Endothelial cell of umbilical vein (primary cell): ENCODE results near the gene IL21. TPM values are rescaled to one million over a fixed set of nuclear protein-coding genes. Genes with fewer than 3 reads are reported as not detected.

Experiments
- BruUV-seq: library from RNA; stranded (reverse); fragments of 400-500 nt; replicated peaks from 2 replicates; lab custom pipeline; 2021; lab: Mats Ljungman, UMichigan
- CTCF ChIA-PET: fragments of 300-600, 350-600 bp; sonication (Branson Sonifier 250); formaldehyde crosslinking; loops from one replicate; lab custom pipeline; 2021; ENCODE audit warnings: antibody characterized with exemption, inconsistent platforms; lab: Charles Lee
- POLR2A ChIA-PET: fragments of 300-600, 350-600 bp; sonication (Branson Sonifier 250); formaldehyde crosslinking; loops from one replicate; lab custom pipeline; 2021; ENCODE audit warnings: antibody characterized with exemption, inconsistent platforms; lab: Charles Lee
- DNase-seq: peaks from one replicate; pipeline ENCODE4 v3.0.0-alpha.2; 2011; ENCODE audit warnings: low read depth, low spot score
- FAIRE-seq: peaks from 2 replicates; lab custom pipeline; 2011; peaks lifted over from hg19 to GRCh38; lab: Jason Lieb, UNC
- H2AFZ ChIP-seq: 2 replicates; pipeline ENCODE4 v1.6.0; 2012; ENCODE audit warnings: low read depth, low read length, control low read depth, inconsistent platforms
- H3K27ac ChIP-seq: 2 replicates; pipeline ENCODE4 v1.5.1; 2011; ENCODE audit warnings: low read depth, mild to moderate bottlenecking, control low read depth, low read length, moderate library complexity; ENCODE audit not compliant: insufficient read depth
- H3K27me3 ChIP-seq, 2 experiments: 2 replicates each; pipeline versions ENCODE4 v1.6.0 to v1.6.1; 2011; ENCODE audit warnings: low read length in 2 of 2, mixed read lengths in 1 of 2; ENCODE audit not compliant: control insufficient read depth in 2 of 2, insufficient read depth in 2 of 2
- H3K36me3 ChIP-seq, 2 experiments: 2 replicates in 1 of 2; 3 replicates in 1 of 2; pipeline ENCODE4 v1.5.1; 2011; ENCODE audit warnings: low read length in 2 of 2, mild to moderate bottlenecking in 1 of 2, moderate library complexity in 1 of 2; ENCODE audit not compliant: control insufficient read depth in 2 of 2, insufficient read depth in 2 of 2; ENCODE audit errors: extremely low read depth in 1 of 2
- H3K4me1 ChIP-seq: 3 replicates; pipeline ENCODE4 v1.5.1; 2011; ENCODE audit warnings: mild to moderate bottlenecking, low read length; ENCODE audit not compliant: control insufficient read depth, insufficient read depth; ENCODE audit errors: extremely low read depth
- H3K4me2 ChIP-seq: 2 replicates; pipeline ENCODE4 v1.6.1; 2011; ENCODE audit warnings: low read length, control low read depth, mixed read lengths; ENCODE audit not compliant: insufficient read depth
- H3K4me3 ChIP-seq, 3 experiments: fragments of 200-600 bp in 1 of 3; sonication (generic), shearing (Covaris generic) in 1 of 3; replicated peaks in 1 of 3; 2 replicates each; pipeline ENCODE4 v1.5.1; 2011 to 2016; ENCODE audit warnings: control low read depth in 3 of 3, low read length in 3 of 3, mild to moderate bottlenecking in 2 of 3, inconsistent platforms in 1 of 3, low read depth in 1 of 3, moderate library complexity in 1 of 3; ENCODE audit not compliant: insufficient read depth in 1 of 3
- H3K79me2 ChIP-seq: 2 replicates; pipeline ENCODE4 v1.6.0; 2012; ENCODE audit warnings: low read length, inconsistent platforms; ENCODE audit not compliant: control insufficient read depth, insufficient read depth
- H3K9ac ChIP-seq: replicated peaks from 2 replicates; pipeline ENCODE3; 2011; ENCODE audit warnings: low read length, control low read depth; ENCODE audit not compliant: insufficient read depth; ENCODE audit errors: extremely low read depth
- H3K9me1 ChIP-seq: replicated peaks from 3 replicates; pipeline ENCODE4 v1.6.0; 2011; ENCODE audit warnings: mild to moderate bottlenecking, low read length; ENCODE audit not compliant: control insufficient read depth, insufficient read depth; ENCODE audit errors: extremely low read depth
- H3K9me3 ChIP-seq: replicated peaks from 2 replicates; pipeline ENCODE4 v1.5.1; 2012; ENCODE audit warnings: low read length, inconsistent platforms; ENCODE audit not compliant: control insufficient read depth, insufficient read depth
- H4K20me1 ChIP-seq: replicated peaks from 2 replicates; pipeline ENCODE3; 2011; ENCODE audit warnings: mild to moderate bottlenecking, low read length; ENCODE audit not compliant: control insufficient read depth, insufficient read depth; ENCODE audit errors: extremely low read depth
- CTCF ChIP-seq, 2 donors: IDR thresholded peaks; 1 replicate in 1 of 2; 2 replicates in 1 of 2; pipeline ENCODE4 v1.5.1; 2011; ENCODE audit warnings: low read length in 2 of 2, mild to moderate bottlenecking in 2 of 2, moderate library complexity in 2 of 2, control low read depth in 1 of 2, inconsistent platforms in 1 of 2, low read depth in 1 of 2; ENCODE audit not compliant: insufficient read depth in 1 of 2; ENCODE audit errors: extremely low read depth in 1 of 2
- EZH2 ChIP-seq: IDR thresholded peaks from 2 replicates; pipeline ENCODE4 v1.6.1; 2012; ENCODE audit warnings: borderline replicate concordance, low read depth, mild to moderate bottlenecking, moderate library complexity, low read length, inconsistent platforms; ENCODE audit not compliant: severe bottlenecking
- FOS ChIP-seq: IDR thresholded peaks from 2 replicates; pipeline ENCODE4 v1.6.1; 2011; ENCODE audit warnings: mild to moderate bottlenecking, low read length, moderate library complexity, borderline replicate concordance; ENCODE audit not compliant: insufficient read depth
- GATA2 ChIP-seq: IDR thresholded peaks from 2 replicates; pipeline ENCODE4 v1.7.0; 2011; ENCODE audit warnings: low read depth, mild to moderate bottlenecking, moderate library complexity, mixed read lengths, low read length; ENCODE audit not compliant: insufficient read length, insufficient read depth
- JUN ChIP-seq: IDR thresholded peaks from 2 replicates; pipeline ENCODE4 v1.6.1; 2011; ENCODE audit warnings: borderline replicate concordance, low read depth; ENCODE audit not compliant: insufficient read length, insufficient read depth
- MAX ChIP-seq: IDR thresholded peaks from 2 replicates; pipeline ENCODE4 v1.6.1; 2011; ENCODE audit not compliant: insufficient read depth, insufficient read length
- MYC ChIP-seq: IDR thresholded peaks from one replicate; pipeline ENCODE4 v1.6.1; 2011; ENCODE audit warnings: mild to moderate bottlenecking, low read depth, low read length
- POLR2A ChIP-seq: IDR thresholded peaks from 2 replicates; pipeline ENCODE4 v1.6.1; 2012; ENCODE audit warnings: low read depth, mild to moderate bottlenecking, control low read depth, low read length
- POLR2AphosphoS5 ChIP-seq: IDR thresholded peaks from 2 replicates; pipeline ENCODE4 v1.6.1; 2012; ENCODE audit warnings: low read depth, mild to moderate bottlenecking, control low read depth, low read length, moderate library complexity; ENCODE audit not compliant: insufficient read depth
- dilution Hi-C: fragments of 300-500 bp; cut with MboI; formaldehyde crosslinking; loops from one replicate; pipeline ENCODE4 v1.15.0; 2019; ENCODE audit warnings: low sequenced_read_pairs; ENCODE audit not compliant: extremely low pct_ligation_motif_present
- intact Hi-C: fragments of 100-400 bp; cut with micrococcal nuclease; formaldehyde crosslinking; loops from one replicate; pipeline ENCODE4 v1.10.0; 2022
- polyA plus RNA-seq, 4 experiments: library from polyadenylated mRNA; depleted of rRNA in 3 of 4; stranded (reverse) in 3 of 4; unstranded in 1 of 4; fragments of >200 nt; gene quantifications; 2 replicates each; pipeline versions ENCODE4 v1.2.1 to v1.2.3, GENCODE V29; 2011 to 2012; ENCODE audit warnings: missing spikeins in 1 of 4
- total RNA-seq: library from RNA; stranded (reverse); gene quantifications from 2 replicates; pipeline ENCODE4 v1.2.3, GENCODE V29; 2021

The IL21 gene
- total and polyA plus RNA-seq, 2 donors (not counting 3 experiments of a cell fraction or from before 2014, with no cell fraction given), result not detected

- Histone ChIP-seq H3K27ac (no peak overlapping the region), H3K9ac (no peak overlapping the region), H2AFZ (no peak overlapping the region), H4K20me1 (no peaks in the 10 kb centered on the region), H3K9me1 (no peaks in the 10 kb centered on the region), H3K4me2 (no peak overlapping the region), H3K27me3 (peaks cover 10 to 16% of the 10 kb centered on the region in 2 experiments), H3K4me3 (no peak overlapping the region), H3K4me1 (no peaks in the 10 kb centered on the region), H3K79me2 (no peaks in the 10 kb centered on the region), H3K9me3 (no peaks in the 10 kb centered on the region), H3K36me3 (no peaks in the 10 kb centered on the region)
- no peak for FAIRE-seq
- no peak for DNase-seq
- ChIA-PET CTCF (no interaction called here), POLR2A (no interaction called here)
- dilution Hi-C loops (no loop called here), intact Hi-C loops (no loop called here)
- no TSS peak for BruUV-seq
- TF ChIP-seq FOS (no peak), GATA2 (no peak), MAX (no peak)
Measured at GRCh38 chr4:122622400-122622799, 1.5 kb upstream of the IL21 start.

GRCh38 chr4:122619611-122620010 lies 1.3 kb downstream of the IL21 start:
- Histone ChIP-seq H3K27me3 (peaks cover 7 to 10% of the 10 kb centered on the region in 2 experiments), H3K9me3 (no peaks in the 10 kb centered on the region), H3K36me3 (no peaks in the 10 kb centered on the region), H3K4me3 (no peak overlapping the region), H3K79me2 (no peaks in the 10 kb centered on the region), H2AFZ (no peak overlapping the region), H3K4me1 (no peaks in the 10 kb centered on the region), H3K9me1 (no peaks in the 10 kb centered on the region), H3K9ac (no peak overlapping the region), H4K20me1 (no peaks in the 10 kb centered on the region), H3K27ac (no peak overlapping the region), H3K4me2 (no peak overlapping the region)
- ChIA-PET POLR2A (no interaction called here), CTCF (interaction anchor here (0.6 to 1.2 kb wide), 3 partner anchors 17 to 243 kb away, joined by 3 read pairs; no protein-coding TSS in a partner anchor)
- no TSS peak for BruUV-seq
- intact Hi-C loops, result no loop called here
- FAIRE-seq (no peak), DNase-seq (no peak)
- TF ChIP-seq MYC (no peak), CTCF (IDR thresholded peaks at IDR 0.05; ENCODE audit: extremely low read depth in 1 of 2, insufficient read depth in 1 of 2, low read depth in 1 of 2, low read length in 2 of 2) (no peak), POLR2A (no peak), MAX (no peak), EZH2 (no peak), JUN (no peak), GATA2 (no peak), FOS (no peak), POLR2AphosphoS5 (no peak)
- dilution Hi-C loops, result no loop called here
